ENCODE measurements around the gene DEFB115.
"Not testable (repeated sequence)": the region's sequence is repeated elsewhere in the genome, so short reads cannot be mapped to it uniquely, and the experiment has no call there.

The DEFB115 gene, protein sequence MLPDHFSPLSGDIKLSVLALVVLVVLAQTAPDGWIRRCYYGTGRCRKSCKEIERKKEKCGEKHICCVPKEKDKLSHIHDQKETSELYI

DNA sequence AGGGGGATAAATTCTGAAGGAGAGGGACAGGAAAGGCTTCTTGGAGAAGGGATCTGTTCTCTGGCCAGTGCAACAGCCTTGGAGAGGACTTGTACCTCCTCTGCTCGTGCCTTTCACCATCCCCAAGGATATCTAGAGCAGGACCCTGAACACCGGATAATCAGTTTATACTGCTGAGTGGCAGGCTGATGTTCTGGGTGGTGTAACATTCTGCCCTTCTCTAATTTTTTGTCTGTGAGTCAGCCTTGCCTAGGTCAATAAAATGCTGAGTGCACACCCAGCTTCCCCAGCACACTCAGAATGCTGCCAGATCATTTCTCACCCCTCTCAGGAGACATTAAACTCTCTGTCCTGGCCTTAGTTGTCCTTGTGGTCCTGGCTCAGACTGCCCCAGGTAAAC lies at the start of gene DEFB115:
Gene DEFB115 (plus strand): TSS at position 301 of the 400 bp plus-strand sequence. CDS start 0 bp downstream, at position 301.
- no peak for DNase-seq

DNA sequence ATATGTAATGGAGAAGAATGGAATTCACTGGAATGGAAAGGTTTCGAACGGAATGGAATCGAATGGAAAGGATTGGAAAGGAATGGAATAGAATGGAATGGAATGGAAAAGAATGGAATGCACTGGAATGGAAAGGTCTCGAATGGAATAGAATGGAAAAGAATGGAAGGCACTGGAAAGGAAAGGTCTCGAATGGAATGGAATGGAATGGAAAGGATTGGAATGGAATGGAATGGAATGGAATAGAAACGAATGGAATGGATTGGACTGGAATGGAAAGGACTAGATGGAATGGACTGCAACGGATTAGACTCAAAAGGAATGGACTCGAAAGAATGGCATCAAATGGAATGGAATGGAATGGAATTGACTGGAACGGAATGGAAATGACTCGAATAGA lies 20.5 kb upstream of the DEFB115 start:
- no peak for DNase-seq

DNA sequence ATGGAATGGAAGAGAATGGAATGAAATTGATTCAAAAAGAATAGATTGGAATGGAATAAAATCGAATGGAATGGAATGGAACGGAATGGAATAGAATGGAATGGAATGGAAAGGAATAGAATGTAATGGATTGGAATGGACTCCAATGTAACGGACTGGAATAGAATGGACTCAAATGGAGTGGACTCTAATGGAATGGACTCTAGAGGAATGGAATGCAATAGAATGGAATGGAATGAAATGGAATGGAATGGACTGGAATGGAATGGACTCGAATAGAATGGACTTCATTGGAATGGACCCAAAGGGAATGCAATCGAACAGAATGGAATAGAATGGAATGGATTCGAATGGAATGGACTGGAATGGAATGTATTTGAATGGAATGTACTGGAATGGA lies 19.7 kb upstream of the DEFB115 start:
- DNase-seq: no peak

DNA sequence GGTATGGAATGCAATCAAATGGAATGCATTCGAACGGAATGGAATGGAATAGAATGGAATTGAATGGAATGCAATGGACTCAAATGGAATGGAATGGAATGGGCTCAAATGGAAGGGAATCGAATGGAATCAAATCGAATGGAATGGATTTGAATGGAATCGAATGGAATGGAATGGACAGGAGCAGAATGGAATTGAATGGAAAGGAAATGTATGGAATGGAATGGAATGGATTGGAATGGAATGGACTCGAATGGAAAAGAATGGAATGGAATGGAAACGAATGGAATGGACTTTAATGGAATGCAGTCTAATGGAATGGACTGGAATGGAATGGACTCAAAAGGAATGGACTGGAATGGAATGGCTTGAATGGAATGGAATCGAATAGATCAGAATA lies 18.3 kb upstream of the DEFB115 start:
- DNase-seq: no peak

DNA sequence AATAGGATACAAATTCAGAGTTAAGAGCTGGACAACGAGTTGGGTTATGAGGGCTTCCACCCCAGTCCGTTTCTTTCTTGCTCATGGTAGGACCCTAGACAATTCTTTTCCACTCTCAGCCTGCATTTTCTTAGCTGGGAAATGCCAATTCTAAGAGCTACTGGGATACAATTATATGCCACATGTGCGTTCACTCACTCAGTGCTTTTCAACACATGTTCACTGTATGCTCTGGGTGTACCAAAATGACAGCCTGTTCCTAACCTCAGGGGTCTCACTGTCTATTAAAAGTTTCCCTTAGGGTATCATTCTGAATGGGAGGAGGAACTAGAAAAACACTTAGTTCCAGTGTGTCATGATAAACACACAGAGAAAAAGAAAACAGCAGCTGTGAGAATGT lies 505 bp upstream of the DEFB115 start:
- no peak for DNase-seq

DNA sequence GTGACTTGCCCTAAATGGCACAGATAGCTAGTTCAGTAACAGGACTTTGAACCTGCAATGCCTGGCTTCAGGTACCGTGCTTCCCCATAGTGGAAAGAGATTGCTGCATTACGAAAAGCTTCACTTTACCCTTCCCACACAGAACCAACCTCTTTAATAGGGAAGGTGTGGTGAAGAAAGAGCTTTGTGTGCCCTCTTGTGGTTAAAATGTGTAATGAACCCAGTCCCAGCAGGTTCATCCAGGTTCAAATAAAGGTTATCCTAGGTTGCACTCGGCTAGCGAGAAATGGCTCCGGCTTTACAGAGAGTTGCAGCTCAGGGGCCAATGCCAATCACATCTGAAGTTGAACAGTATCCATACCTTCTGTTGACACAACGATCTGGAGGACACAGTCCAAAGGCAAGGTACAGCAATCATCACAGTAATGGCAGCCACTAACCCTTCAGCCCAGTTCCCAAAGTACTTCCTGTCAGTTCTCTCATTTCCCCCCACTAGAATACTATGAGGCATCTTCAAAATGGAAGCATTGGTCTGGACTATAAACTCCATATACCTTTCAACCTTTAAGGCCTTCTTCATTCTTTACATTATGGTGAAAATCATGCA lies 3.0 kb downstream of the DEFB115 start:
- peak; percentile 46 for DNase-seq

DNA sequence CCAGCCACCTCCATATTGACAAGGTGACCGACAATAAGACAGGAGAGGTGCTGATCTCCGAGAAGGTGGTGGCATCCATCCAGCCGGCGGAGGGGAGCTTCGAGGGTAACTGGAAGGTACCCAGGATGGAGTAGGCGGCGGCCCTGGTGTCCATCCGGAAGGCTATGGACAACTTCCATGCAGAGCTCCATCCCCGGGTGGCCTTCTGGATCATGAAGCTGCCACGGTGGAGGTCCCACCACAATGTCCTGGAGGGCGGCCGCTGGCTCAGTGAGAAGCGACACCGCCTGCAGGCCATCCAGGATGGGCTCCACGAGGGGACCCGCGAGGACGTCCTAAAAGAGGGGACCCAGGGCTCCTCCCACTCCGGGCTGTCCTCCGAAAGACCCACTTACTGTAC lies 17.0 kb downstream of the DEFB115 start:
- DNase-seq: no peak

DNA sequence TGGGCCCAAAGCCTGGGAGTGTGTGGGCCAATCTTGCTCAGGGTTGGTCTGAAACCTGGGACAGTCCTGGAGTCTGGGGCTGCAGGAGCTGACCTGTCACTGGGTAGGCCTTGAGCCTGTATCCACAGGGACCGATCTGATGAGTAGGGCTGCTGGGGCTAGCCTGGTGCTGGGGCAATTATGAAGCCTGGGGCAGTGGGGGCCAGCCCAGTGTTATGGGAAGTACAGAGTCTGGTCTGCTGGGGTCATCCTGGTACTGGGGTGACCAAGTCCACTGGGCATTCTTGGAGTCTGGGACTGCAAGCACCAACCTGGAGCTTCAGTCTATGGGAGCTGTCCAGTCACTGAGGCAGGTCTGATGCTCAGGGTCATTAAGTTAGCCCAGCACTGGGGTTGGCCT lies 20.7 kb downstream of the DEFB115 start:
- no peak for DNase-seq

DNA sequence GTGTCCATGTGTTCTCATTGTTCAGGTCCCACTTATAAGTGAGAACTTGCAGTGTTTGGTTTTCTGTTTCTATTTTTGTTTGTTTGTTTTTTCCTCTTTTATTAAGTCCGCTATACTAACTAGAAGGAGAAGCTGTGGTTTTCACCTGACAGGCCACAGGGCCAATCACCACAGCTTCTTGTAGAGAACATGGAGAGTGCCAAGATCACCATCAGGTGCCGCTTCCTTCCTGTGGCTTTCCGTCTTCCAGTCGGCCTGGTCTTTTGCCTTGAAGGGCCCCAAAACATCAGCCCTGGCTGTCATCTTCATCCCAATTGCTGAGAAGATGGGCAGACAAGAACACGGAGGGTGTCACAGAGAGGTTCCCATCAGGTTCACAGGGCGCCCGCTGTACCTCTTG lies 27.5 kb downstream of the DEFB115 start:
- not testable (repeated sequence) for DNase-seq

DNA sequence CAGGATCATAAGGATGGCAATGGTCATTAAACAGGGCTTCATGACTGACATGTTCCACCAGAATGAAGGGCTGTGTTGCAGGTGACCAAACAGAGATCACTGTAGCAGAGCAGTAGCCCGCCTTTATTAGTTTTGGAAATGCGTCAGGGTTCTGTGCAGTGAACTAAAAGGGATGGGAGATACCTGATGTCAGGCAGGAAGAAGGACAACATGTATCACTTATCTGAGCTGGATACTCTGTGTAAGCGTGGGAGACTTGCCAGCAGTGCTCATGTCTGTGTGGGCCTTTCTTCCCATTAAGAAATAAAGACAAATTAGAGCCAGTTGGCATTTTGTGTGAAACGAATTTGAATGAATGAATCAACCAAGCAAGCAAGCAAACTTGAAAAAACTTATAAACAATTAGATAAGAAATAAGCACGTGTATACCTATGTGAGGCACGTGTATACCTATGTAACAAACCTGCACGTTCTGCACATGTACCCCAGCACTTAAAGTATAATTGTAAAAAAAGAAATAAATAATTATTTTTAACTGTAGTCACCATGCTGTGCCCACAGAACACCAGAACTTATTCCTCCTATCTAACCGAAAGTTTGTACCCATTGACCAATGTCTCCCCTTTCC lies 51.2 kb downstream of the DEFB115 start, which contains the start of gene DEFB116:
Gene DEFB116 (minus strand): TSS at position 51 of the 628 bp plus-strand sequence. CDS start 0 bp downstream, at position 51.
- no peak for DNase-seq
